B cell (primary cell): Measurements from ENCODE around the gene XRCC1. TPM values are rescaled to one million over a fixed set of nuclear protein-coding genes. Genes with fewer than 3 reads are reported as not detected.
A peak's percentile ranks its signal among the peaks of the same experiment; 100 is the strongest.

Source experiments
- ATAC-seq: fragments of 200-7000 bp; cut with Tn5 transposase; one replicate; pipeline ENCODE4 v1.10.0; 2021; ENCODE audit warnings: low read depth, mild to moderate bottlenecking, moderate number of reproducible peaks, moderate library complexity
- CTCF ChIA-PET: fragments of 350-600 bp; sonication (Branson Sonifier 250); formaldehyde crosslinking; loops from one replicate; lab custom pipeline; 2021; ENCODE audit warnings: antibody characterized with exemption, inconsistent platforms; lab: Charles Lee
- POLR2A ChIA-PET: fragments of 350-600 bp; sonication (Branson Sonifier 250); formaldehyde crosslinking; loops from one replicate; lab custom pipeline; 2021; ENCODE audit warnings: antibody characterized with exemption; lab: Charles Lee
- DNase-seq: peaks from one replicate; pipeline ENCODE4 v3.0.0; 2013
- H2AFZ ChIP-seq: 2 replicates; pipeline ENCODE4 v1.6.1; 2012; ENCODE audit warnings: mild to moderate bottlenecking, low read depth, low read length; ENCODE audit not compliant: insufficient read depth, poor library complexity, severe bottlenecking
- H3K27ac ChIP-seq, 2 donors: 1 replicate in 1 of 2; 2 replicates in 1 of 2; pipeline ENCODE4 v1.5.1; 2012 to 2013; ENCODE audit warnings: low read length in 2 of 2, mild to moderate bottlenecking in 2 of 2, moderate library complexity in 1 of 2
- H3K27me3 ChIP-seq, 4 experiments: fragments of 200-600 bp in 1 of 4; sonication (generic) in 1 of 4; replicated peaks in 1 of 4; 1 replicate in 2 of 4; 2 replicates in 2 of 4; pipeline versions ENCODE4 v1.6.1 to v1.7.0; 2013 to 2016; ENCODE audit warnings: low read length in 3 of 4, mild to moderate bottlenecking in 2 of 4, mixed read lengths in 1 of 4, moderate library complexity in 1 of 4; ENCODE audit not compliant: insufficient read depth in 4 of 4, control insufficient read depth in 3 of 4; ENCODE audit errors: control extremely low read depth in 1 of 4
- H3K36me3 ChIP-seq, 2 experiments: replicated peaks in 1 of 2; 1 replicate in 1 of 2; 2 replicates in 1 of 2; pipeline versions ENCODE4 v1.6.1 to v1.7.1; 2013; ENCODE audit warnings: low read length in 1 of 2; ENCODE audit not compliant: insufficient read depth in 2 of 2, control insufficient read depth in 1 of 2; ENCODE audit errors: control extremely low read depth in 1 of 2, extremely low read depth in 1 of 2
- H3K4me1 ChIP-seq, 2 donors: fragments of 200-600 bp in 1 of 2; sonication (generic) in 1 of 2; 1 replicate in 1 of 2; 2 replicates in 1 of 2; pipeline versions ENCODE4 v1.5.1 to v1.6.1; 2013 to 2017; ENCODE audit warnings: low read length in 2 of 2; ENCODE audit not compliant: control insufficient read depth in 2 of 2, insufficient read depth in 2 of 2
- H3K4me2 ChIP-seq: replicated peaks from 2 replicates; pipeline ENCODE3; 2012; ENCODE audit warnings: mild to moderate bottlenecking, low read depth, low read length; ENCODE audit not compliant: poor library complexity, severe bottlenecking
- H3K4me3 ChIP-seq, 5 experiments: fragments of 200-600 bp in 1 of 5; sonication (generic) in 1 of 5; 1 replicate in 3 of 5; 2 replicates in 2 of 5; pipeline versions ENCODE4 v1.5.1 to v1.7.0; 2011 to 2016; ENCODE audit warnings: low read length in 4 of 5, mild to moderate bottlenecking in 4 of 5, low read depth in 2 of 5, control low read depth in 1 of 5, moderate library complexity in 1 of 5; ENCODE audit not compliant: insufficient read depth in 1 of 5; ENCODE audit errors: control extremely low read depth in 1 of 5, extremely low read depth in 1 of 5
- H3K79me2 ChIP-seq: fragments of 200-600 bp; sonication (generic); one replicate; pipeline ENCODE4 v1.6.0; 2016; ENCODE audit warnings: low read length; ENCODE audit not compliant: control insufficient read depth, insufficient read depth
- H3K9ac ChIP-seq: fragments of 200-600 bp; sonication (generic); 2 replicates; pipeline ENCODE4 v1.6.1; 2017; ENCODE audit warnings: mild to moderate bottlenecking, low read length, moderate library complexity
- H3K9me3 ChIP-seq, 3 donors: one replicate each; pipeline versions ENCODE4 v1.6.1 to v1.7.1; 2013; ENCODE audit warnings: low read length in 2 of 3; ENCODE audit not compliant: control insufficient read depth in 2 of 3, insufficient read depth in 1 of 3; ENCODE audit errors: control extremely low read depth in 1 of 3
- H4K20me1 ChIP-seq: 2 replicates; pipeline ENCODE4 v1.6.0; 2012; ENCODE audit warnings: mild to moderate bottlenecking, low read length; ENCODE audit not compliant: insufficient read depth, control insufficient read depth, poor library complexity, severe bottlenecking
- H3K27ac Mint-ChIP-seq: one replicate; pipeline ENCODE4 v1.8.0; 2021; ENCODE audit warnings: mixed read lengths
- H3K27me3 Mint-ChIP-seq: one replicate; pipeline ENCODE4 v1.8.0; 2021; ENCODE audit warnings: mixed read lengths
- H3K4me1 Mint-ChIP-seq: one replicate; pipeline ENCODE4 v1.8.0; 2021; ENCODE audit warnings: mixed read lengths
- H3K4me3 Mint-ChIP-seq: one replicate; pipeline ENCODE4 v1.8.0; 2021; ENCODE audit warnings: mixed read lengths
- H3K9me3 Mint-ChIP-seq: one replicate; pipeline ENCODE4 v1.8.0; 2022; ENCODE audit warnings: mixed read lengths; ENCODE audit not compliant: insufficient read depth
- EZH2 ChIP-seq: IDR thresholded peaks from 2 replicates; pipeline ENCODE4 v1.6.1; 2012; ENCODE audit warnings: borderline replicate concordance, low read depth, mild to moderate bottlenecking, moderate library complexity, low read length; ENCODE audit not compliant: insufficient read depth, poor library complexity, severe bottlenecking
- WGBS: methylation state at CpG from one replicate; pipeline ENCODE4 v1.1.5; 2013; ENCODE audit warnings: missing lambda C conversion rate; ENCODE audit not compliant: insufficient coverage; 5-methylcytosine and 5-hydroxymethylcytosine counted together
- intact Hi-C: fragments of 100-400 bp; cut with micrococcal nuclease; formaldehyde crosslinking; loops from one replicate; pipeline ENCODE4 v1.10.0; 2022
- polyA plus RNA-seq: library from polyadenylated mRNA; depleted of rRNA; stranded (reverse); fragments of >200 nt; gene quantifications from 2 replicates; pipeline ENCODE4 v1.2.3, GENCODE V29; 2012
- total RNA-seq, 2 donors: library from RNA; stranded (reverse); fragments of 120-200 nt in 1 of 2; gene quantifications; 1 replicate in 1 of 2; 2 replicates in 1 of 2; pipeline versions ENCODE4 v1.2.3 to v1.2.4, GENCODE V29; 2013 to 2022
- TF ChIP-seq, protein P1 (sequence below): fragments of 200-600 bp; IDR thresholded peaks from one replicate; pipeline ENCODE4 v1.8.0; 2022; ENCODE audit warnings: antibody characterized with exemption, mild to moderate bottlenecking

Gene XRCC1
- total and polyA plus RNA-seq, 2 donors (not counting 1 experiment from before 2014, with no cell fraction given), result 34.6 to 38.2 TPM

DNA sequence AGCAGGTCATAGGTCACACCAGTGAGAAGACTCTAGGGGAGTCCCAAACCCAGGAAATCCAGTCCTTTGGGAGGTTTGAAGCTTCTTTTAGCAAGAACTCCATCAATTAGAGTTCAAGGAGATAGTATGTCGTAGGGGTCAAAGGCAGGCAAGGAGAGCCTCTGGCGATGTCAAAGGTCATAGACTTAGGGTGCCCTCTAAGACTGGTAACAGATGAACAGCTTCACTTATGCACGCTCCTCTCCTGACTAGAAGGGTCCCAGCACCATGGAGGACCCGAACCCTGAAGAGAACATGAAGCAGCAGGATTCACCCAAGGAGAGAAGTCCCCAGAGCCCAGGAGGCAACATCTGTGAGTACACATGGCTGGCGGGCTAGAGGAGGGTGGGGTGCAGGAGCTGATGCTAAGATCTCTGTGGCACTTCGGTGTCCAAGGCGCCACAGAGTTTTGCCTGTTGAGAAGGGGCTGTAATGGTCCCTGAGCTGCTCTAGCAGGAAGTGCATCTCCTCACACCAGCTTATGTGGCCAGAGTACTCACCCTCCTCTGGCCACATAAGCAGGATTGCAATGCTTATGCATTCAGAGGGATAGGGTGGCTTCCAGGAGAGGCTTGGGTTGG, 21.6 kb upstream of the XRCC1 start:
- Histone ChIP-seq H4K20me1 (peaks cover 5% of the 10 kb centered on the region), H2AFZ (peak overlapping the region; percentile 87), H3K4me2 (peak overlapping the region; percentile 79), H3K4me1 (peaks cover 16 to 38% of the 10 kb centered on the region in 2 donors), H3K36me3 (peaks cover 0 to 40% of the 10 kb centered on the region in 2 experiments), H3K9ac (peak overlapping the region; percentile 74), H3K27me3 (no peaks in the 10 kb centered on the region), H3K9me3 (no peaks in the 10 kb centered on the region), H3K79me2 (peaks cover 61% of the 10 kb centered on the region), H3K27ac (peak overlapping the region; percentile 95 to 97), H3K4me3 (peak overlapping the region; percentile 59 to 88 (median 73))
- intact Hi-C loops, result loop anchor here (1.0 kb wide), 7 partner anchors 22 to 157 kb away; partner anchors contain the start of genes PINLYP, SMG9, XRCC1 and ZNF428
- WGBS, result 16% methylated on average over 5 of the region's 7 CpGs
- peak overlapping the region; percentile 98 for H3K4me3 Mint-ChIP-seq
- ATAC-seq, result no peak
- POLR2A ChIA-PET, result interaction anchor here (1.2 to 2.2 kb wide), 4 partner anchors 9 to 42 kb away, joined by 3 to 15 read pairs (median 4); partner anchors contain the start of genes PINLYP and XRCC1
- no peaks in the 10 kb centered on the region for H3K27me3 Mint-ChIP-seq
- DNase-seq, result no peak
- TF ChIP-seq EZH2, result no peak
- TF ChIP-seq, protein P1, sequence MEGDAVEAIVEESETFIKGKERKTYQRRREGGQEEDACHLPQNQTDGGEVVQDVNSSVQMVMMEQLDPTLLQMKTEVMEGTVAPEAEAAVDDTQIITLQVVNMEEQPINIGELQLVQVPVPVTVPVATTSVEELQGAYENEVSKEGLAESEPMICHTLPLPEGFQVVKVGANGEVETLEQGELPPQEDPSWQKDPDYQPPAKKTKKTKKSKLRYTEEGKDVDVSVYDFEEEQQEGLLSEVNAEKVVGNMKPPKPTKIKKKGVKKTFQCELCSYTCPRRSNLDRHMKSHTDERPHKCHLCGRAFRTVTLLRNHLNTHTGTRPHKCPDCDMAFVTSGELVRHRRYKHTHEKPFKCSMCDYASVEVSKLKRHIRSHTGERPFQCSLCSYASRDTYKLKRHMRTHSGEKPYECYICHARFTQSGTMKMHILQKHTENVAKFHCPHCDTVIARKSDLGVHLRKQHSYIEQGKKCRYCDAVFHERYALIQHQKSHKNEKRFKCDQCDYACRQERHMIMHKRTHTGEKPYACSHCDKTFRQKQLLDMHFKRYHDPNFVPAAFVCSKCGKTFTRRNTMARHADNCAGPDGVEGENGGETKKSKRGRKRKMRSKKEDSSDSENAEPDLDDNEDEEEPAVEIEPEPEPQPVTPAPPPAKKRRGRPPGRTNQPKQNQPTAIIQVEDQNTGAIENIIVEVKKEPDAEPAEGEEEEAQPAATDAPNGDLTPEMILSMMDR, result no peak
- peaks cover 43% of the 10 kb centered on the region for H3K4me1 Mint-ChIP-seq
- no peaks in the 10 kb centered on the region for H3K9me3 Mint-ChIP-seq
- CTCF ChIA-PET, result interaction anchor here (1.1 to 7.5 kb wide), 5 partner anchors 22 to 150 kb away, joined by 3 to 126 read pairs (median 6); no protein-coding TSS in a partner anchor
- H3K27ac Mint-ChIP-seq, result peak overlapping the region; percentile 99
